HL-60 (cell line): Measurements from ENCODE around the gene ZNF761.

ENCODE experiments used
- CTCF ChIP-seq: IDR thresholded peaks from one replicate; pipeline ENCODE4 v1.5.1; 2011; ENCODE audit warnings: low read length, control low read depth, inconsistent platforms; ENCODE audit not compliant: insufficient read depth
- GABPA ChIP-seq: IDR thresholded peaks from 2 replicates; pipeline ENCODE4 v1.6.1; 2012; ENCODE audit warnings: low read depth
- REST ChIP-seq: IDR thresholded peaks from 2 replicates; pipeline ENCODE4 v1.6.1; 2012; ENCODE audit warnings: low read depth; ENCODE audit not compliant: insufficient replicate concordance
- SPI1 ChIP-seq: IDR thresholded peaks from 2 replicates; pipeline ENCODE4 v1.6.1; 2012; ENCODE audit warnings: low read depth, mild to moderate bottlenecking, borderline replicate concordance

GRCh38 chr19:53506728-53507127 is 74.9 kb downstream of the ZNF761 start:
- TF ChIP-seq GABPA = no peak
- no peak for TF ChIP-seq CTCF
- no peak for TF ChIP-seq REST
- no peak for TF ChIP-seq SPI1
